NB4 (cell line): Measurements from ENCODE around the gene PPP1R9B.

Source experiments
- DNase-seq: peaks from one replicate; pipeline ENCODE4 v3.0.0; 2010; ENCODE audit warnings: low read depth
- H3K4me3 ChIP-seq: one replicate; pipeline ENCODE4 v1.5.1; 2011; ENCODE audit warnings: mild to moderate bottlenecking, low read depth, low read length, moderate library complexity
- MYC ChIP-seq: IDR thresholded peaks from 2 replicates; pipeline ENCODE4 v1.6.1; 2011; ENCODE audit warnings: low read depth, low read length
- POLR2A ChIP-seq: IDR thresholded peaks from 2 replicates; pipeline ENCODE4 v1.6.1; 2011; ENCODE audit warnings: mild to moderate bottlenecking; ENCODE audit not compliant: insufficient read length; ENCODE audit errors: extremely low read depth
- TF ChIP-seq, protein P1 (sequence below): IDR thresholded peaks from 2 replicates; pipeline ENCODE4 v1.6.1; 2011; ENCODE audit warnings: low read depth, low read length
- TF ChIP-seq, protein P2 (sequence below): IDR thresholded peaks from one replicate; pipeline ENCODE4 v1.5.1; 2012; ENCODE audit warnings: low read depth, low read length

Gene PPP1R9B

GRCh38 chr17:50098583-50098982 is 51.9 kb downstream of the PPP1R9B start:
- no peak overlapping the region for H3K4me3 ChIP-seq
- TF ChIP-seq, protein P1, sequence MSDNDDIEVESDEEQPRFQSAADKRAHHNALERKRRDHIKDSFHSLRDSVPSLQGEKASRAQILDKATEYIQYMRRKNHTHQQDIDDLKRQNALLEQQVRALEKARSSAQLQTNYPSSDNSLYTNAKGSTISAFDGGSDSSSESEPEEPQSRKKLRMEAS, result no peak
- TF ChIP-seq MYC (no peak), POLR2A (no peak)
- TF ChIP-seq, protein P2, sequence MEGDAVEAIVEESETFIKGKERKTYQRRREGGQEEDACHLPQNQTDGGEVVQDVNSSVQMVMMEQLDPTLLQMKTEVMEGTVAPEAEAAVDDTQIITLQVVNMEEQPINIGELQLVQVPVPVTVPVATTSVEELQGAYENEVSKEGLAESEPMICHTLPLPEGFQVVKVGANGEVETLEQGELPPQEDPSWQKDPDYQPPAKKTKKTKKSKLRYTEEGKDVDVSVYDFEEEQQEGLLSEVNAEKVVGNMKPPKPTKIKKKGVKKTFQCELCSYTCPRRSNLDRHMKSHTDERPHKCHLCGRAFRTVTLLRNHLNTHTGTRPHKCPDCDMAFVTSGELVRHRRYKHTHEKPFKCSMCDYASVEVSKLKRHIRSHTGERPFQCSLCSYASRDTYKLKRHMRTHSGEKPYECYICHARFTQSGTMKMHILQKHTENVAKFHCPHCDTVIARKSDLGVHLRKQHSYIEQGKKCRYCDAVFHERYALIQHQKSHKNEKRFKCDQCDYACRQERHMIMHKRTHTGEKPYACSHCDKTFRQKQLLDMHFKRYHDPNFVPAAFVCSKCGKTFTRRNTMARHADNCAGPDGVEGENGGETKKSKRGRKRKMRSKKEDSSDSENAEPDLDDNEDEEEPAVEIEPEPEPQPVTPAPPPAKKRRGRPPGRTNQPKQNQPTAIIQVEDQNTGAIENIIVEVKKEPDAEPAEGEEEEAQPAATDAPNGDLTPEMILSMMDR, result no peak
- DNase-seq, result no peak

DNA sequence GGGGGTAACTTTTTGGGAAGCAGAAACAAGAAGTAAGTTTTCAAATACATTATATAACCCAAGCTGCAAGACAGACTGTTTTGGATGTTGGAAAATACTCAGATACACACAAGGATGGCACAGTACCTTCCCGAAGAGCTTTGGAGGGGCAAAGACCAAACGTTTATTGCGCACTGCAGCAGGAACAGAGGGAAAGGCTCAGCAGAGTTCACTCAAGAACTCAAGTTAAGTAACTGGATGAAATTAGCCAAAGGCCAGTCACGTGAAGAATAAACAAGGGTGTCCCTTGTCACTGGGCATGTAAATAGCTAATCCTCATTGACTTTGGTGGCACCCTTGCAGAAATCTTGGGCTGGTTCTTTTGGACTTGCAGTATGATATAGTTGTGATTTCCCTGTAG is 52.6 kb downstream of the PPP1R9B start:
- DNase-seq, result no peak
- no peak for TF ChIP-seq MYC
- TF ChIP-seq POLR2A, result no peak
- TF ChIP-seq, protein P1, result no peak
- TF ChIP-seq, protein P2, result no peak
- H3K4me3 ChIP-seq, result no peak overlapping the region

DNA sequence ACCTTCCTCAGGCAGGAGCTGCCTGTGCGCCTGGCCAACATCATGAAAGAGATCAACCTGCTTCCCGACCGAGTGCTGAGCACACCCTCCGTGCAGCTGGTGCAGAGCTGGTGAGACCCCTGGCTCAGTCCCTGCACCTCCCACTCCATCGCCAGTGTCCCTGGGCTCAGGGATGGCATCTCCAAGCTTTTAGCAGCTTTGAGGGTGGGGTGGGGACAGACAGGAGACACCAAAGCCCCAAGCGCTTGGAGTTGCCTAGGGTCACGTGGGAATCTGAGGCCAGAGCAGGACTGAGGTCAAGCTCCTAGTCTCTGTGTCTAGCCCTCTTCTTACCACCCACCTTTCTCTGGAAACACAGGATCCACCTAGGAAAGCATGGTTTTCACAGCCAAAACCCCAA is 53.0 kb downstream of the PPP1R9B start:
- TF ChIP-seq POLR2A (no peak), MYC (no peak)
- TF ChIP-seq, protein P2, result no peak
- TF ChIP-seq, protein P1, result no peak
- DNase-seq, result no peak
- no peak overlapping the region for H3K4me3 ChIP-seq

DNA sequence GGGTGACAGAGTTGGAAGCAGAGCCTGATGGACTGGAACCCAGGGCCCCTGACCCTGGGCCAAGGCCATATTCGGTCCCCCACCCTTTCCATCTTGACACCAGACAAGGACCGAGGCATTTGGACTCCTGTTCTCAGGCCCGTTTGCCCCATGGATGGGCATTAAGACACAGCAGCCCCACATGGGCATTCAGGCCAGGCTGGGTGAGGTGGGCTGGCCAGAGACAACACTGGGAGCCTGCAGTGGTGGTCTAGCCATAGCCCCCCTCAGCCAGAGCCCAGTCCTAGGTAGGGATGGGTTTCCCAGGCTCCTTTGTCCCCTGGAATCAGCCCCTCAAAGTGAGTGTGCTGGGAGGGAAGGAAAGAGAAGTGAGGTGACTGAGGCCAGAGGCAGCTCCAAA is 53.7 kb downstream of the PPP1R9B start:
- TF ChIP-seq, protein P2, result no peak
- no peak for TF ChIP-seq MYC
- TF ChIP-seq, protein P1, result no peak
- no peak for TF ChIP-seq POLR2A
- no peak overlapping the region for H3K4me3 ChIP-seq
- no peak for DNase-seq

DNA sequence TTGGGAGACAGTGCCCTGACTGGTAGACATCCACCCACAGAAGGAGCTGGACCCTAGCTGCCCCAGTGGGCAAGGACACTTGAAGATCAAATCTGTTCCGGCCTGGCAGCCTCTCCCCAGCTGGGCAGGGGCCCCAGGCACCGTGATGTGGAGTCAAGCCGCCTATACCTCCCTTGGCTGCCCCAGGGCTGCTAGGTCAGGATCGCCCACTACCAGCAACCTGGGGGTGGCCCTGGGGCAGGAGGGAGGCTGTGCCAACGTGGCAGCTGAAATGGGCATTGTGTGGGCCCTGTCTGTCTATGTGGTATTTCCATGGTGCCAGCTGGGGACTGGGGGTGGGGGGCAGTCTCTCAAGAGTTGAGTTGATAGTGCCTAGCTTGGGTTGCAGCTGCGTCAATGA is 54.4 kb downstream of the PPP1R9B start:
- TF ChIP-seq, protein P2, result no peak
- TF ChIP-seq POLR2A, result no peak
- TF ChIP-seq, protein P1, result no peak
- no peak overlapping the region for H3K4me3 ChIP-seq
- no peak for DNase-seq

DNA sequence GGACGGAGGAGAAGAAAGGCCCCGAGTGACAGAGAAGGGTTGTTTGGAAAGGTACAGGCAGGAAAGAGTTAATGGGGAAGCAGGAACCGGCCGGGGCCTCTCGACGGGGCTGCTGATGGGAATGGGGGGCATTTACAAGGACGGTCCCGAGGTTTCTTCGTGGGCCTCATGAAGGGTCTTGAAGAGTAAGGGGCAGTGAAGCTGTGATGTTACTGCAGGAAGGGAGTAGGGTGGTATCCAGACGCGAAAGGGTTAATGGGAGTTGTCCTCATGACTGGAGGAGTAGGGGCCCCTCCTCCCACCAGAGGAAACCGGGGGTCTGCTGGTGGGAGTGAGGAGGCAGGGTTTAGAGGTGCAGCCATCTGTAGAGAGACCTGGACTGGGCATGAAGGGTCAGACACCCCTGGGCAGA is 54.8 kb downstream of the PPP1R9B start:
- no peak overlapping the region for H3K4me3 ChIP-seq
- no peak for DNase-seq
- TF ChIP-seq POLR2A (no peak), MYC (no peak)
- TF ChIP-seq, protein P2, result no peak
- TF ChIP-seq, protein P1, result no peak
